HepG2 (cell line): ENCODE data around the gene BBIP1. TPM values are rescaled to one million over a fixed set of nuclear protein-coding genes. Genes with fewer than 3 reads are reported as not detected.

Experiments used
- BRD4 ChIP-seq: sonication (generic); formaldehyde crosslinking; IDR thresholded peaks from 2 replicates; pipeline ENCODE4 v1.4.0; 2020; ENCODE audit warnings: missing genetic modification reagents
- ELF3 ChIP-seq: IDR thresholded peaks from 2 replicates; pipeline ENCODE4 v1.6.1; 2016; ENCODE audit warnings: missing genetic modification reagents, missing compliant biosample characterization
- HNRNPH1 ChIP-seq: fragments of 200-400 bp; formaldehyde crosslinking; optimal IDR thresholded peaks from 2 replicates; pipeline ENCODE3; 2017; ENCODE audit warnings: mild to moderate bottlenecking, low read depth, low read length
- KDM5A ChIP-seq: fragments of 200-600 bp; sonication (generic); IDR thresholded peaks from 2 replicates; pipeline ENCODE4 v1.7.0; 2018; ENCODE audit warnings: antibody characterized with exemption, mild to moderate bottlenecking, low read length, borderline replicate concordance
- NR2F2 ChIP-seq: IDR thresholded peaks from 2 replicates; pipeline ENCODE4 v1.6.1; 2012; ENCODE audit warnings: low read depth, inconsistent platforms, borderline replicate concordance
- TEAD3 ChIP-seq: optimal IDR thresholded peaks from 2 replicates; pipeline ENCODE3; 2016; ENCODE audit warnings: borderline replicate concordance
- ZNF3 ChIP-seq: IDR thresholded peaks from 2 replicates; pipeline ENCODE4 v1.7.0; 2017; ENCODE audit warnings: inconsistent platforms
- polyA plus RNA-seq, 8 experiments: library from polyadenylated mRNA; depleted of rRNA in 3 of 8; stranded (reverse) in 7 of 8; unstranded in 1 of 8; fragments of >200 nt; fragmentation: Illumina TruSeq in 4 of 8; extraction: Trizol in 4 of 8; gene quantifications; 2 replicates each; pipeline versions ENCODE4 v1.2.1 to v1.2.3, GENCODE V29; 2011 to 2016; ENCODE audit warnings: low read depth in 4 of 8, missing spikeins in 1 of 8, mixed read lengths in 1 of 8; ENCODE audit not compliant: insufficient read depth in 1 of 8
- total RNA-seq, 5 experiments: library from RNA; depleted of rRNA; stranded (reverse); fragments of >200 nt; fragmentation: Illumina TruSeq; extraction: Trizol; gene quantifications; 2 replicates each; pipeline ENCODE4 v1.2.3, GENCODE V29; 2016; ENCODE audit warnings: low read depth in 1 of 5
- TF ChIP-seq, protein P1 (sequence below): sonication (generic); formaldehyde crosslinking; IDR thresholded peaks from 2 replicates; pipeline ENCODE4 v1.8.0; 2022; ENCODE audit warnings: mild to moderate bottlenecking, missing genetic modification reagents; ENCODE audit not compliant: insufficient replicate concordance
- TF ChIP-seq, protein P2 (sequence below): sonication (generic); formaldehyde crosslinking; IDR thresholded peaks from 2 replicates; pipeline ENCODE4 v1.5.1; 2020; ENCODE audit warnings: missing genetic modification reagents, mild to moderate bottlenecking, borderline replicate concordance
- TF ChIP-seq, protein P3 (sequence below): sonication (generic); formaldehyde crosslinking; IDR thresholded peaks from 2 replicates; pipeline ENCODE4 v1.4.0; 2020; ENCODE audit warnings: missing genetic modification reagents
- TF ChIP-seq, protein P4 (sequence below): sonication (generic); formaldehyde crosslinking; IDR thresholded peaks from 2 replicates; pipeline ENCODE4 v1.5.0; 2020; ENCODE audit warnings: missing genetic modification reagents
- TF ChIP-seq, protein P5 (sequence below): sonication (generic); formaldehyde crosslinking; IDR thresholded peaks from 2 replicates; pipeline ENCODE4 v1.5.0; 2020; ENCODE audit warnings: mild to moderate bottlenecking, missing genetic modification reagents

The BBIP1 gene
- total and polyA plus RNA-seq, 2 of the 13 experiments (the other 11 are each of a cell fraction or from before 2014, with no cell fraction given): 18.3 to 24.1 TPM

DNA sequence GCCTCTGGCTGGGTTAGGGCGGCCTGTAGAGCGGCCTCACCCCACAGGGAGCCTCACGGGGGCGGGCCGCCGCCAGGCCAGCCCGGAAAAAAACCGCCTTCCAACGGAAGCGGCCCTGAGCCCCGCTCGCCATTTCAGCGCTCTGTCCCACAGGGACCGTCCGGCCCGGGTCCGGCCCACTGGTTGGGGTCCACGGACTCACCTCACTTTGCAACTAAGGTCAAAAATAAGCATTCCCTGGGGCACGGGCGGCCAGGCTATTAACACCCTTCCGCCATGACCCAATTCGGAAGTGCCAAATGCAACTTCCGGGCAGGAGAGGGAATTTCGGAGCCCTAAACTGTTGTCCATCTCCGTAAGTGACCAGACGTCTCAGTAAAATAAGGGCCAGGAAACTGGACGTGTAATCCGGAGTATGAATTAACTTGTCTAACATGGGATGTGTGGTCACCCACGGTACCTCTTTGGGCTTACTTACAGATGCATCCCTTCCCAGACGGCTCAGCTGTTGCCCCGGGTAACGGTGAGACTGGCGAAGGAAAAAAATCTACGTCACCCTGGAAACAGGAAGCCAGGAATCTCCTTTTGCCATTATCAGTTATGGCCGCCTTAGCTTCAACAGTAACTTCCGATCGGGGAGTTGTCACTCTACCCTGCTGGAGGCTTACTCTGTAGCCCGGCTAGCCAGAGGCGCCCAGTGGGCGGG is at the start of gene BBIP1 (continued):
- TF ChIP-seq, protein P1, sequence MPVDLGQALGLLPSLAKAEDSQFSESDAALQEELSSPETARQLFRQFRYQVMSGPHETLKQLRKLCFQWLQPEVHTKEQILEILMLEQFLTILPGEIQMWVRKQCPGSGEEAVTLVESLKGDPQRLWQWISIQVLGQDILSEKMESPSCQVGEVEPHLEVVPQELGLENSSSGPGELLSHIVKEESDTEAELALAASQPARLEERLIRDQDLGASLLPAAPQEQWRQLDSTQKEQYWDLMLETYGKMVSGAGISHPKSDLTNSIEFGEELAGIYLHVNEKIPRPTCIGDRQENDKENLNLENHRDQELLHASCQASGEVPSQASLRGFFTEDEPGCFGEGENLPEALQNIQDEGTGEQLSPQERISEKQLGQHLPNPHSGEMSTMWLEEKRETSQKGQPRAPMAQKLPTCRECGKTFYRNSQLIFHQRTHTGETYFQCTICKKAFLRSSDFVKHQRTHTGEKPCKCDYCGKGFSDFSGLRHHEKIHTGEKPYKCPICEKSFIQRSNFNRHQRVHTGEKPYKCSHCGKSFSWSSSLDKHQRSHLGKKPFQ (CRISPR knock-in tag): peak; percentile 76
- TF ChIP-seq KDM5A (peak; percentile 83), ELF3 (CRISPR knock-in tag) (peak; percentile 47), TEAD3 (no peak), HNRNPH1 (no peak), BRD4 (CRISPR knock-in tag) (peak; percentile 73; the same call in 1 of the 2 replicates), ZNF3 (0 out of 2 replicates have a peak, but pooled peaks have one; percentile 27), NR2F2 (0 out of 2 replicates have a peak, but pooled peaks have one; percentile 13)
- TF ChIP-seq, protein P2, sequence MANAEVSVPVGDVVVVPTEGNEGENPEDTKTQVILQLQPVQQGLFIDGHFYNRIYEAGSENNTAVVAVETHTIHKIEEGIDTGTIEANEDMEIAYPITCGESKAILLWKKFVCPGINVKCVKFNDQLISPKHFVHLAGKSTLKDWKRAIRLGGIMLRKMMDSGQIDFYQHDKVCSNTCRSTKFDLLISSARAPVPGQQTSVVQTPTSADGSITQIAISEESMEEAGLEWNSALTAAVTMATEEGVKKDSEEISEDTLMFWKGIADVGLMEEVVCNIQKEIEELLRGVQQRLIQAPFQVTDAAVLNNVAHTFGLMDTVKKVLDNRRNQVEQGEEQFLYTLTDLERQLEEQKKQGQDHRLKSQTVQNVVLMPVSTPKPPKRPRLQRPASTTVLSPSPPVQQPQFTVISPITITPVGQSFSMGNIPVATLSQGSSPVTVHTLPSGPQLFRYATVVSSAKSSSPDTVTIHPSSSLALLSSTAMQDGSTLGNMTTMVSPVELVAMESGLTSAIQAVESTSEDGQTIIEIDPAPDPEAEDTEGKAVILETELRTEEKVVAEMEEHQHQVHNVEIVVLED (CRISPR knock-in tag): peak; percentile 61; the same call in 1 of the 2 replicates
- TF ChIP-seq, protein P3, sequence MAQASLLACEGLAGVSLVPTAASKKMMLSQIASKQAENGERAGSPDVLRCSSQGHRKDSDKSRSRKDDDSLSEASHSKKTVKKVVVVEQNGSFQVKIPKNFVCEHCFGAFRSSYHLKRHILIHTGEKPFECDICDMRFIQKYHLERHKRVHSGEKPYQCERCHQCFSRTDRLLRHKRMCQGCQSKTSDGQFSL (CRISPR knock-in tag): 0 out of 2 replicates have a peak, but pooled peaks have one; percentile 30
- TF ChIP-seq, protein P4, sequence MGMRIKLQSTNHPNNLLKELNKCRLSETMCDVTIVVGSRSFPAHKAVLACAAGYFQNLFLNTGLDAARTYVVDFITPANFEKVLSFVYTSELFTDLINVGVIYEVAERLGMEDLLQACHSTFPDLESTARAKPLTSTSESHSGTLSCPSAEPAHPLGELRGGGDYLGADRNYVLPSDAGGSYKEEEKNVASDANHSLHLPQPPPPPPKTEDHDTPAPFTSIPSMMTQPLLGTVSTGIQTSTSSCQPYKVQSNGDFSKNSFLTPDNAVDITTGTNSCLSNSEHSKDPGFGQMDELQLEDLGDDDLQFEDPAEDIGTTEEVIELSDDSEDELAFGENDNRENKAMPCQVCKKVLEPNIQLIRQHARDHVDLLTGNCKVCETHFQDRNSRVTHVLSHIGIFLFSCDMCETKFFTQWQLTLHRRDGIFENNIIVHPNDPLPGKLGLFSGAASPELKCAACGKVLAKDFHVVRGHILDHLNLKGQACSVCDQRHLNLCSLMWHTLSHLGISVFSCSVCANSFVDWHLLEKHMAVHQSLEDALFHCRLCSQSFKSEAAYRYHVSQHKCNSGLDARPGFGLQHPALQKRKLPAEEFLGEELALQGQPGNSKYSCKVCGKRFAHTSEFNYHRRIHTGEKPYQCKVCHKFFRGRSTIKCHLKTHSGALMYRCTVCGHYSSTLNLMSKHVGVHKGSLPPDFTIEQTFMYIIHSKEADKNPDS (CRISPR knock-in tag): no peak; the same call in 1 of the 2 replicates
- TF ChIP-seq, protein P5, sequence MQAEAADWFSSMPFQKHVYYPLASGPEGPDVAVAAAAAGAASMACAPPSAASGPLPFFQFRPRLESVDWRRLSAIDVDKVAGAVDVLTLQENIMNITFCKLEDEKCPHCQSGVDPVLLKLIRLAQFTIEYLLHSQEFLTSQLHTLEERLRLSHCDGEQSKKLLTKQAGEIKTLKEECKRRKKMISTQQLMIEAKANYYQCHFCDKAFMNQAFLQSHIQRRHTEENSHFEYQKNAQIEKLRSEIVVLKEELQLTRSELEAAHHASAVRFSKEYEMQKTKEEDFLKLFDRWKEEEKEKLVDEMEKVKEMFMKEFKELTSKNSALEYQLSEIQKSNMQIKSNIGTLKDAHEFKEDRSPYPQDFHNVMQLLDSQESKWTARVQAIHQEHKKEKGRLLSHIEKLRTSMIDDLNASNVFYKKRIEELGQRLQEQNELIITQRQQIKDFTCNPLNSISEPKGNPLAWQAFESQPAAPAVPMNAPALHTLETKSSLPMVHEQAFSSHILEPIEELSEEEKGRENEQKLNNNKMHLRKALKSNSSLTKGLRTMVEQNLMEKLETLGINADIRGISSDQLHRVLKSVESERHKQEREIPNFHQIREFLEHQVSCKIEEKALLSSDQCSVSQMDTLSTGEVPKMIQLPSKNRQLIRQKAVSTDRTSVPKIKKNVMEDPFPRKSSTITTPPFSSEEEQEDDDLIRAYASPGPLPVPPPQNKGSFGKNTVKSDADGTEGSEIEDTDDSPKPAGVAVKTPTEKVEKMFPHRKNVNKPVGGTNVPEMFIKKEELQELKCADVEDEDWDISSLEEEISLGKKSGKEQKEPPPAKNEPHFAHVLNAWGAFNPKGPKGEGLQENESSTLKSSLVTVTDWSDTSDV: 0 out of 2 replicates have a peak, but pooled peaks have one; percentile 85
